Retinal pigment epithelial cell (primary cell): ENCODE measurements around the gene GTF3C2.

ENCODE experiments used
- DNase-seq: peaks from one replicate; pipeline ENCODE4 v3.0.0-alpha.2; 2010; ENCODE audit warnings: low read depth
- H3K4me3 ChIP-seq: 2 replicates; pipeline ENCODE4 v1.5.1; 2011; ENCODE audit warnings: mild to moderate bottlenecking, low read length, control low read depth, moderate library complexity
- TF ChIP-seq, protein P1 (sequence below): conservative IDR thresholded peaks from 2 replicates; pipeline ENCODE4 v1.5.1; 2011; ENCODE audit warnings: low read depth, low read length, control low read depth, inconsistent platforms

Gene GTF3C2

DNA sequence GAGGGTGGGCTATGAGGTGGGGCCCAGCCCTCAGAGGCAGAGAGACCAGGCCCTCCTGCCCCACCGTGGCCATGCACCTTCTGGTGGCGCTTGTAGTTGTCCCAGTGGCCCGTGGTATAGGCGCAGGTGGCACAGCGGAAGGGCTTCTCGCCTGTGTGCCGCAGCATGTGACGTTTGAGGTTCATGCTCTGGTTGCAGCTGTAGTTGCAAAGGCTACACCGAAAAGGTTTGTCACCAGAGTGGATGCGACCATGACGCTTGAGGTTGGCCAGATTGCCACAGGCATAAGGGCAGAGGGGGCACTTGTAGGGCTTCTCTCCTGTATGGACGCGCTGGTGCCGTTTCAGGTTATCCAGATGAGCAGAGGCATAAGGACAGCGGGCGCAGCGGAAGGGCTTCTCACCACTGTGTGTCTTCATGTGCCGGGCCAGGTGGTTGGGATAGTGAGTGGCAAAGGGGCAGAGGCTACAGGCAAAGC lies 21.1 kb upstream of the GTF3C2 start:
- DNase-seq: no peak
- TF ChIP-seq, protein P1, sequence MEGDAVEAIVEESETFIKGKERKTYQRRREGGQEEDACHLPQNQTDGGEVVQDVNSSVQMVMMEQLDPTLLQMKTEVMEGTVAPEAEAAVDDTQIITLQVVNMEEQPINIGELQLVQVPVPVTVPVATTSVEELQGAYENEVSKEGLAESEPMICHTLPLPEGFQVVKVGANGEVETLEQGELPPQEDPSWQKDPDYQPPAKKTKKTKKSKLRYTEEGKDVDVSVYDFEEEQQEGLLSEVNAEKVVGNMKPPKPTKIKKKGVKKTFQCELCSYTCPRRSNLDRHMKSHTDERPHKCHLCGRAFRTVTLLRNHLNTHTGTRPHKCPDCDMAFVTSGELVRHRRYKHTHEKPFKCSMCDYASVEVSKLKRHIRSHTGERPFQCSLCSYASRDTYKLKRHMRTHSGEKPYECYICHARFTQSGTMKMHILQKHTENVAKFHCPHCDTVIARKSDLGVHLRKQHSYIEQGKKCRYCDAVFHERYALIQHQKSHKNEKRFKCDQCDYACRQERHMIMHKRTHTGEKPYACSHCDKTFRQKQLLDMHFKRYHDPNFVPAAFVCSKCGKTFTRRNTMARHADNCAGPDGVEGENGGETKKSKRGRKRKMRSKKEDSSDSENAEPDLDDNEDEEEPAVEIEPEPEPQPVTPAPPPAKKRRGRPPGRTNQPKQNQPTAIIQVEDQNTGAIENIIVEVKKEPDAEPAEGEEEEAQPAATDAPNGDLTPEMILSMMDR: no peak
- H3K4me3 ChIP-seq: no peak overlapping the region

GRCh38 chr2:27376866-27377617 lies 20.5 kb upstream of the GTF3C2 start:
- TF ChIP-seq, protein P1: no peak
- no peak for DNase-seq

DNA sequence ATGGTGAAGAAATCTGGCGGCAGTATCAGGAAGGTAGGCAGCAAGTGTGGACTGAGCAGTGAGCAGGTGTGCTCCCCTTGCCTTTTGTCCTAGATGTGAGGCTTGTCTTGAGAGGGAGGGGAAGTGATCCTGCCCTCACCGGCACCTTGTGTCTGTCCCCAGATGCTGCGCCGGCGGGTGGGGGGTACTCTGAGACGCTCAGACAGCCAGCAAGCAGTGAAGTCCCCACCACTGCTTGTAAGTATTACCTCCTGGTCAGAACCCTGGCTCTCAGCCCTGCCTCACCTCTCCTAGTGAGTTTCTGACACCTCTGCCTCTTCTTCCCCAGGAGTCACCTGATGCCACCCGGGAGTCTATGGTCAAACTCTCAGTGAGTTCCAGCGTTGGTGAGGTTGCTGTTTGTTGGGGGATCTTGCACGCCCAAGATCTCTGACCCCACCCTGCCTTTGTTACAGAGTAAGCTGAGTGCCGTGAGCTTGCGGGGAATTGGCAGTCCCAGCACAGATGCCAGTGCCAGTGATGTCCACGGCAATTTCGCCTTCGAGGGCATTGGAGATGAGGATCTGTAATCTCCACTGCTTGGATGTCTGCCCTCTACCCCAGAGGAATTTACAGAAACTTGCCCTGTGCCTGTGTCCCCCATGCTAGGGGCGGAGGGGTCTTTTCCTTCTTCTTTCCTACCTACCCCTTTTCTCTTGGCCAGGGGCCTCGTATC lies 19.7 kb upstream of the GTF3C2 start:
- H3K4me3 ChIP-seq: no peak overlapping the region

More at GRCh38 chr2:27376866-27377617, 20.5 kb upstream of the GTF3C2 start:
- no peak overlapping the region for H3K4me3 ChIP-seq

GRCh38 chr2:27375513-27376099 lies 19.0 kb upstream of the GTF3C2 start:
- no peak overlapping the region for H3K4me3 ChIP-seq
- TF ChIP-seq, protein P1: no peak

More for the DNA sequence above, 19.7 kb upstream of the GTF3C2 start:
- DNase-seq: no peak
- TF ChIP-seq, protein P1: no peak

DNA sequence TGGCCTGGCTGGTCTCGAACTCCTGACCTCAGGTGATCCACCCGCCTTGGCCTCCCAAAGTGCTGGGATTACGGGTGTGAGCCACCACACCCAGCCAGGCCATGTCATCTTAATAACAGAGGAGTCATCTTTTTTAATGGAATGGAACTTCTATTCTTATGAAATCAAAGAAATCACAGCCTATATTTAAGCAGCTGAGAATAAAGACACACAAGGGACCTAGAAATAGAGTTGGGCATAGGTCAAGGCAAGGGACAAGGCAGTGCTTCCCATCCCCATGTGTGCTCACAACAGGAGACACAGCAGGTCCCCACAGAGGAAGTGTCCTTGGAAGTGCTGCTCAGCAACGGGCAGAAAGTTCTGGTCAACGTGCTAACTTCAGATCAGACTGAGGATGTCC lies 17.0 kb upstream of the GTF3C2 start:
- TF ChIP-seq, protein P1: no peak
- no peak overlapping the region for H3K4me3 ChIP-seq
- no peak for DNase-seq

More at GRCh38 chr2:27375513-27376099, 19.0 kb upstream of the GTF3C2 start:
- DNase-seq: no peak

DNA sequence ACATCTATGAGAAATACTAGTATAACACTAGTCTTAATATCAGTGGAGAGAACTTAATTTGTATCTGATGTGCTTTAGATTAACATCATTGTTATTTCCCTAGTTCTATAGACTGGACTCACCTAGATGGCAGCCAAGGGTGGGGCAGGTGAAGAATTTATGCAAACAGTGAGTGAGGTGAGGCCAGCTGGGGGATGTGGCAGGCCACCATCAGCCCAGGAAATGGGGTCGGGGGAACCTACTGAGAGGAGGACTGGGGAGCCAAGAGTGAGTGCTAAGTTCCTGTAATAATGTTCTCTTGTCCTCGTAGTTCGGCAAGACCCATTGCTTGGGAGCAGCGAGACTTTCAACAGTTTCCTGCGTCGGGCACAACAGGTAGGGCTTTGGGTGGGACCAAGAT lies 16.4 kb upstream of the GTF3C2 start:
- H3K4me3 ChIP-seq: no peak overlapping the region
- TF ChIP-seq, protein P1: no peak
- DNase-seq: no peak
